Stimulated activated CD8-positive, alpha-beta memory T cell treated with anti-CD3 and anti-CD28 coated beads, Interleukin-7, amount 100 ng/mL, for 48 hours (primary cell): ENCODE results near the gene PCDHGA9.
"Not testable (repeated sequence)": the region's sequence is repeated elsewhere in the genome, so short reads cannot be mapped to it uniquely, and the experiment has no call there.

ENCODE experiments used
- DNase-seq, 2 donors: peaks; one replicate each; pipeline ENCODE4 v3.0.0-alpha.2; 2020; ENCODE audit warnings: low read depth in 1 of 2; ENCODE audit errors: extremely low read depth in 1 of 2

The PCDHGA9 gene

DNA sequence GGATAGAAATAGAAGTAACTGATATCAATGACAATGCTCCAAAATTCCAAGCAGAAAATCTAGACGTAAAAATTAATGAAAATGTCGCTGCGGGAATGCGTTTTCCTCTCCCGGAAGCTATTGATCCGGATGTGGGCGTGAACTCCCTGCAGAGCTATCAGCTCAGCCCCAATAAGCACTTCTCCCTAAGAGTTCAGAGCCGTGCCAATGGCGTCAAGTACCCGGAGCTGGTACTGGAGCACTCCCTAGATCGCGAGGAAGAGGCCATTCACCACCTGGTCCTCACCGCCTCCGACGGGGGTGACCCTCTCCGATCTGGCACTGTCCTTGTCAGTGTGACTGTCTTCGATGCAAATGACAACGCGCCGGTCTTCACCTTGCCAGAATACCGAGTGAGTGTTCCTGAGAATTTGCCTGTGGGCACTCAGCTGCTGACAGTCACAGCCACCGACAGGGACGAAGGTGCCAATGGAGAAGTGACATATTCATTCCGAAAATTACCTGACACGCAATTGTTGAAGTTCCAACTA, 11.0 kb downstream of the PCDHGA9 start:
- no peak for DNase-seq

DNA sequence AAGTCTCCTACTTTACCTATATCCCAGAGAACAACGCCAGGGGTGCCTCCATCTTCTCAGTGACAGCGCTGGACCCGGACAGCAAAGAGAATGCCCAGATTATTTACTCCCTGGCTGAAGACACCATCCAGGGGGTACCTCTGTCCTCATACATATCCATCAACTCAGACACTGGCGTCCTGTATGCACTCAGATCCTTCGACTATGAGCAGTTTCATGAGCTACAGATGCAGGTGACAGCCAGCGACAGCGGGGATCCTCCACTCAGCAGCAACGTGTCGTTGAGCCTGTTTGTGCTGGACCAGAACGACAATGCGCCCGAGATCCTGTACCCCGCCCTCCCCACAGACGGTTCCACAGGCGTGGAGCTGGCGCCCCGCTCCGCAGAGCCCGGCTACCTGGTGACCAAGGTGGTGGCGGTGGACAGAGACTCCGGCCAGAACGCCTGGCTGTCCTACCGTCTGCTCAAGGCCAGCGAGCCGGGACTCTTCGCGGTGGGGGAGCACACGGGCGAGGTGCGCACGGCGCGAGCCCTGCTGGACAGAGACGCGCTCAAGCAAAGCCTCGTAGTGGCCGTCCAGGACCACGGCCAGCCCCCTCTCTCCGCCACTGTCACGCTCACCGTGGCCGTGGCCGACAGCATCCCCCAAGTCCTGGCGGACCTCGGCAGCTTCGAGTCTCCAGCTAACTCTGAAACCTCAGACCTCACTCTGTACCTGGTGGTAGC, 12.1 kb downstream of the PCDHGA9 start:
- not testable (repeated sequence) for DNase-seq

DNA sequence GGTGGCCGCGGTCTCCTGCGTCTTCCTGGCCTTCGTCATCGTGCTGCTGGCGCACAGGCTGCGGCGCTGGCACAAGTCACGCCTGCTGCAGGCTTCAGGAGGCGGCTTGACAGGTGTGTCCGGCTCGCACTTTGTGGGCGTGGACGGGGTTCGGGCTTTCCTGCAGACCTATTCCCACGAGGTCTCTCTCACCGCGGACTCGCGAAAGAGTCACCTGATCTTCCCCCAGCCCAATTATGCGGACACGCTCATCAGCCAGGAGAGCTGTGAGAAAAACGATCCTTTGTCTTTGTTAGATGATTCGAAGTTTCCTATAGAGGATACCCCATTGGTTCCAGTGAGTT, 12.7 kb downstream of the PCDHGA9 start:
- DNase-seq, result not testable (repeated sequence)

DNA sequence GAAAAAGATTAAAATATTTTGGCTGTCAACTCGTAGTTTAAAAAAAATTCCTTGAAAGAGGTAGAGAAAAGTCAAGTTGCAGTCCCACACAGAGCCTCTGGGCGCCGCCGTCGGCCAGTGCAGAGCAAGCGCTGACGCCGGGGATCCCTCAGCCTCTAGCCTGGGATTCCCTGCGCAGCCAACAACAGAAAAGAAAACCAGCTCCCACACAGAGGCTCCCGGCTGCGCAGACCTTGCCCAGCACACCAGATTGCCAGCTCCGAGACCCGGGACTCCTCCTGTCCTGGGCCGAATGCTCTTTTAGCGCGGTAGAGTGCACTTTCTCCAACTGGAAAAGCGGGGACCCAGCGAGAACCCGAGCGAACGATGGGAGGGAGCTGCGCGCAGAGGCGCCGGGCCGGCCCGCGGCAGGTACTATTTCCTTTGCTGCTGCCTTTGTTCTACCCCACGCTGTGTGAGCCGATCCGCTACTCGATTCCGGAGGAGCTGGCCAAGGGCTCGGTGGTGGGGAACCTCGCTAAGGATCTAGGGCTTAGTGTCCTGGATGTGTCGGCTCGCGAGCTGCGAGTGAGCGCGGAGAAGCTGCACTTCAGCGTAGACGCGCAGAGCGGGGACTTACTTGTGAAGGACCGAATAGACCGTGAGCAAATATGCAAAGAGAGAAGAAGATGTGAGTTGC, 15.1 kb downstream of the PCDHGA9 start, which contains the start of gene PCDHGB7:
PCDHGB7 (plus strand) TSS at position 184 of the 679 bp plus-strand sequence; CDS start at position 367, 183 bp downstream.
- DNase-seq, result peak in 1 of 2 donors; percentile 34

DNA sequence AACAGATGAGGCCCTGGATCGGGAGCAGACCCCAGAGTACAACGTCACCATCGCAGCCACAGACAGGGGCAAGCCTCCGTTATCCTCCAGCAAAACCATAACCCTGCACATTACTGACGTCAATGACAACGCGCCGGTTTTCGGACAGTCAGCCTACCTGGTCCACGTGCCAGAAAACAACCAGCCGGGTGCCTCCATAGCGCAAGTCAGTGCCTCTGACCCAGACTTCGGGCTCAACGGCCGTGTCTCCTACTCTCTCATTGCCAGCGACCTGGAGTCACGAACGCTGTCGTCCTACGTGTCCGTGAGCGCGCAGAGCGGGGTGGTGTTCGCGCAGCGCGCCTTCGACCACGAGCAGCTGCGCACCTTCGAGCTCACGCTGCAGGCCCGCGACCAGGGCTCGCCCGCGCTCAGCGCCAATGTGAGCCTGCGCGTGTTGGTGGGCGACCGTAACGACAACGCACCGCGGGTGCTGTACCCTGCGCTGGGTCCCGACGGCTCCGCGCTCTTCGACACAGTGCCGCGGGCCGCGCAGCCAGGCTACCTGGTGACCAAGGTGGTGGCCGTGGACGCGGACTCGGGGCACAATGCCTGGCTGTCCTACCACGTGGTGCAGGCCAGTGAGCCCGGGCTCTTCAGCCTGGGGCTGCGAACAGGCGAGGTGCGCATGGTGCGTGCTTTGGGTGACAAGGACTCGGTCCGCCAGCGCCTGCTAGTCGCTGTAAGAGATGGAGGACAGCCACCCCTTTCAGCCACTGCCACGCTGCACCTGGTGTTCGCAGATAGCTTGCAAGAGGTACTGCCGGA, 16.7 kb downstream of the PCDHGA9 start:
- no peak for DNase-seq

DNA sequence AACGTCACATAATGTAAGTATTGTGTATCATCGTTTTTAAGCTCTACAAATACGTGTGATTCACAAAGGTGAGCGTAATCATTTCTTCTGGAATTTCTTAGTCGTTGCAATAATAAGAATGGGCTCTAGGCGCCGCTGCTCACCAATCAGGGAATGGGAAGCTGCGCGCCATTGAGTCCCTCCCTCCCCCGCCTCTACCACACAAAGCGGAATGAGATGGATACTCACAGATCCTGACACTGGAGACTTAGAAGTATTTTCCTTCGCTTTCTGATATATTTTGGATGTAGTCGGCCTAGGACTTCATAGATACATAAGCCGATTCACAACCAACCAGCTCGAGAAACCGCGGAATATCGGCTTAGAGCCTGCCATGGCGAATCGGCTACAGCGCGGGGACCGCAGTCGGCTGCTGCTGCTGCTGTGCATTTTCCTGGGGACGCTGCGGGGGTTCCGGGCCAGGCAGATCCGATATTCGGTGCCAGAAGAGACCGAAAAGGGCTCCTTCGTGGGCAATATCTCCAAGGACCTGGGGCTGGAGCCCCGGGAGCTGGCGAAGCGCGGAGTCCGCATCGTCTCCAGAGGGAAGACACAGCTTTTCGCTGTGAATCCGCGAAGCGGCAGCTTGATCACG, 18.4 kb downstream of the PCDHGA9 start, which contains the start of gene PCDHGA11:
PCDHGA11 (plus strand) TSS at position 197 of the 634 bp plus-strand sequence; CDS start at position 374, 177 bp downstream.
- peak in 1 of 2 donors; percentile 20 for DNase-seq

DNA sequence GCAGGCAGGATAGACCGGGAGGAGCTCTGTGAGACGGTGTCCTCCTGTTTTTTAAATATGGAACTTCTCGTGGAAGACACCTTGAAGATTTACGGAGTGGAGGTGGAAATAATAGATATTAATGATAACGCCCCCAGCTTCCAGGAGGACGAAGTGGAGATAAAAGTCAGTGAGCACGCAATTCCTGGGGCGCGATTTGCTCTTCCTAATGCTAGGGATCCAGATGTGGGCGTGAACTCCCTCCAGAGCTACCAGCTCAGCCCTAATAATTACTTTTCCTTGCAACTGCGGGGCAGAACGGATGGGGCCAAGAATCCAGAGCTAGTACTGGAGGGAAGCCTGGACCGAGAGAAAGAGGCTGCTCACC, 18.9 kb downstream of the PCDHGA9 start:
- DNase-seq, result no peak

DNA sequence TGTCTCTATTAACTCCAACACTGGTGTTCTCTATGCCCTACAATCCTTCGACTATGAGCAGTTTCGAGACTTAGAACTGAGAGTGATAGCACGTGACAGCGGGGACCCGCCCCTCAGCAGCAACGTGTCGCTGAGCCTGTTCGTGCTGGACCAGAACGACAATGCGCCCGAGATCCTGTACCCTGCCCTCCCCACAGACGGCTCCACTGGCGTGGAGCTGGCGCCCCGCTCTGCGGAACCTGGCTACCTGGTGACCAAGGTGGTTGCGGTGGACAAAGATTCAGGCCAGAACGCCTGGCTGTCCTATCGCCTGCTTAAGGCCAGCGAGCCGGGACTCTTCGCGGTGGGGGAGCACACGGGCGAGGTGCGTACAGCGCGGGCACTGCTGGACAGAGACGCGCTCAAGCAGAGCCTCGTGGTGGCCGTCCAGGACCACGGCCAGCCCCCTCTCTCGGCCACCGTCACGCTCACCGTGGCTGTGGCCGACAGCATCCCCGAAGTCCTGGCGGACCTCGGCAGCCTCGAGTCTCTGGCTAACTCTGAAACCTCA, 20.2 kb downstream of the PCDHGA9 start:
- DNase-seq, result no peak

DNA sequence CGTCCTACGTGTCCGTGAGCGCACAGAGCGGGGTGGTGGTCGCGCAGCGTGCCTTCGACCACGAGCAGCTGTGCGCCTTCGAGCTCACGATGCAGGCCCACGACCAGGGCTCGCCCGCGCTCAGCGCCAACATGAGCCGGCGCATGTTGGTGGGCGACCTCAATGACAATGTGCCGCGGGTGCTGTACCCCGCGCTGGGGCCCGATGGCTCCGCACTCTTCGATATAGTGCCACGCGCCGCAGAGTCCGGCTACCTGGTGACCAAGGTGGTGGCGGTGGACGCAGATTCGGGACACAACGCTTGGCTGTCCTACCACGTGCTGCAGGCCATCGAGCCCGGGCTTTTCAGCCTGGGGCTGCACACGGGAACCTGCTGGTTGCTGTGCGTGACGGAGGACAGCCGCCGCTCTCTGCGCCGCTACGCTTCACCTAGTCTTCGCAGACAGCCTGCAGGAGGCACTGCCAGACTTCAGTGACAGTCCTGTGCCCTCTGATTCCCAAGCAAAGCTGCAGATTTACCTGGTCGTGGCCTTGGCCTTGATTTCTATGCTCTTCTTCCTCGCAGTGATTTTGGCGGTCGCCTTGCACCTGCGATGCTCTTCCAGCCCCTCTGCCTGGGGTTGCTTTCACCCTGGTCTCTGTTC, 25.3 kb downstream of the PCDHGA9 start:
- no peak for DNase-seq

DNA sequence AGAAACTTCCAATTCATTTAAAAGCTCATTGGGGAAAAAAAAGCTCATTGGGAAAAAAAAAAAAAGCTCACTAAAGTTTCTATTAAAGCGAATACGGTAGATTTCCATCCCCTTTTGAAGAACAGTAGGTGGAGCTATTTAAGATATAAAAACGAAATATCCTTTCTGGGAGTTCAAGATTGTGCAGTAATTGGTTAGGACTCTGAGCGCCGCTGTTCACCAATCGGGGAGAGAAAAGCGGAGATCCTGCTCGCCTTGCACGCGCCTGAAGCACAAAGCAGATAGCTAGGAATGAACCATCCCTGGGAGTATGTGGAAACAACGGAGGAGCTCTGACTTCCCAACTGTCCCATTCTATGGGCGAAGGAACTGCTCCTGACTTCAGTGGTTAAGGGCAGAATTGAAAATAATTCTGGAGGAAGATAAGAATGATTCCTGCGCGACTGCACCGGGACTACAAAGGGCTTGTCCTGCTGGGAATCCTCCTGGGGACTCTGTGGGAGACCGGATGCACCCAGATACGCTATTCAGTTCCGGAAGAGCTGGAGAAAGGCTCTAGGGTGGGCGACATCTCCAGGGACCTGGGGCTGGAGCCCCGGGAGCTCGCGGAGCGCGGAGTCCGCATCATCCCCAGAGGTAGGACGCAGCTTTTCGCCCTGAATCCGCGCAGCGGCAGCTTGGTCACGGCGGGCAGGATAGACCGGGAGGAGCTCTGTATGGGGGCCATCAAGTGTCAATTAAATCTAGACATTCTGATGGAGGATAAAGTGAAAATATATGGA, 27.9 kb downstream of the PCDHGA9 start, which contains the start of gene PCDHGA12:
PCDHGA12 (plus strand) TSS at position 176 of the 782 bp plus-strand sequence; CDS start at position 429, 253 bp downstream.
- no peak for DNase-seq

DNA sequence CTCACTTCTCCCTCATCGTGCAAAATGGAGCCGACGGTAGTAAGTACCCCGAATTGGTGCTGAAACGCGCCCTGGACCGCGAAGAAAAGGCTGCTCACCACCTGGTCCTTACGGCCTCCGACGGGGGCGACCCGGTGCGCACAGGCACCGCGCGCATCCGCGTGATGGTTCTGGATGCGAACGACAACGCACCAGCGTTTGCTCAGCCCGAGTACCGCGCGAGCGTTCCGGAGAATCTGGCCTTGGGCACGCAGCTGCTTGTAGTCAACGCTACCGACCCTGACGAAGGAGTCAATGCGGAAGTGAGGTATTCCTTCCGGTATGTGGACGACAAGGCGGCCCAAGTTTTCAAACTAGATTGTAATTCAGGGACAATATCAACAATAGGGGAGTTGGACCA, 28.7 kb downstream of the PCDHGA9 start:
- no peak for DNase-seq

DNA sequence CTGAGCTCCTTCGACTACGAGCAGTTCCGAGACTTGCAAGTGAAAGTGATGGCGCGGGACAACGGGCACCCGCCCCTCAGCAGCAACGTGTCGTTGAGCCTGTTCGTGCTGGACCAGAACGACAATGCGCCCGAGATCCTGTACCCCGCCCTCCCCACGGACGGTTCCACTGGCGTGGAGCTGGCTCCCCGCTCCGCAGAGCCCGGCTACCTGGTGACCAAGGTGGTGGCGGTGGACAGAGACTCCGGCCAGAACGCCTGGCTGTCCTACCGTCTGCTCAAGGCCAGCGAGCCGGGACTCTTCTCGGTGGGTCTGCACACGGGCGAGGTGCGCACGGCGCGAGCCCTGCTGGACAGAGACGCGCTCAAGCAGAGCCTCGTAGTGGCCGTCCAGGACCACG, 29.7 kb downstream of the PCDHGA9 start:
- DNase-seq, result not testable (repeated sequence)

DNA sequence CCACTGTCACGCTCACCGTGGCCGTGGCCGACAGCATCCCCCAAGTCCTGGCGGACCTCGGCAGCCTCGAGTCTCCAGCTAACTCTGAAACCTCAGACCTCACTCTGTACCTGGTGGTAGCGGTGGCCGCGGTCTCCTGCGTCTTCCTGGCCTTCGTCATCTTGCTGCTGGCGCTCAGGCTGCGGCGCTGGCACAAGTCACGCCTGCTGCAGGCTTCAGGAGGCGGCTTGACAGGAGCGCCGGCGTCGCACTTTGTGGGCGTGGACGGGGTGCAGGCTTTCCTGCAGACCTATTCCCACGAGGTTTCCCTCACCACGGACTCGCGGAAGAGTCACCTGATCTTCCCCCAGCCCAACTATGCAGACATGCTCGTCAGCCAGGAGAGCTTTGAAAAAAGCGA, 30.1 kb downstream of the PCDHGA9 start:
- DNase-seq, result not testable (repeated sequence)

DNA sequence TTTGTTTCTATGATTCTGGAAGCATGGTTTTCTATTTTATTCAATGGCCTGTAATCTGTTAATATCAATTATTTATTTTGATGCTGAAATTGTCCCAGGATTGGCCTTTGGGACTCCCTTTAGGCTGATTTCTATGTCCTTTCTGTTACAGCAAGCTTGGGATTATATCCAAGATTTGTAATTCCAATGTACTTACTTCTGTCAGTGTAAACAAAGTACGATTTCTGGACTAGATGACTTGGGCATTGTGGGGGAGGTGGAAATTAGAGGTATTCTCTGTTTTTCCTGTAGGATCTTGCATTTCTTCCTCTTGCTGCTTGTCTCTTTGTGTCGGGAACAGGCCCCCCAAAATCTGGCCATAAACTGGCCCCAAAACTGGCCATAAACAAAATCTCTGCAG, 31.4 kb downstream of the PCDHGA9 start:
- no peak for DNase-seq

DNA sequence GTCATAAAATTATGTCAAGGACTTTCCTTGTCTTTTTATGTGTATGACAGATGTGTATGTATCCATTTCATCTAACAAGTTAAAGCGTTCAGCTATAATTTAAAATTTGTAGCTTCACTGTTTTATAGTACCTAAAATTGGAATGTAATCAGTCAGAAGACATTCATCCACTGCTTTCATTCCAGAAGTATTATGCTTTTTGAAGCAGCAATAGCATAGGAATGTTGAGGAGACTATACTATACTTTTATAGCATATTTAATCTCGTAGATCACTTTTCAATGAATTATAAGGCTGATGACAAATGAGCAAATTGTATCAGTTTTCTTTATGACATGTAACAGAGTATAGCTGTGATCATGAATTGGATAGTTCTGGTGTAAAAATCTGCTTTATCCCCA, 34.6 kb downstream of the PCDHGA9 start:
- DNase-seq, result no peak

DNA sequence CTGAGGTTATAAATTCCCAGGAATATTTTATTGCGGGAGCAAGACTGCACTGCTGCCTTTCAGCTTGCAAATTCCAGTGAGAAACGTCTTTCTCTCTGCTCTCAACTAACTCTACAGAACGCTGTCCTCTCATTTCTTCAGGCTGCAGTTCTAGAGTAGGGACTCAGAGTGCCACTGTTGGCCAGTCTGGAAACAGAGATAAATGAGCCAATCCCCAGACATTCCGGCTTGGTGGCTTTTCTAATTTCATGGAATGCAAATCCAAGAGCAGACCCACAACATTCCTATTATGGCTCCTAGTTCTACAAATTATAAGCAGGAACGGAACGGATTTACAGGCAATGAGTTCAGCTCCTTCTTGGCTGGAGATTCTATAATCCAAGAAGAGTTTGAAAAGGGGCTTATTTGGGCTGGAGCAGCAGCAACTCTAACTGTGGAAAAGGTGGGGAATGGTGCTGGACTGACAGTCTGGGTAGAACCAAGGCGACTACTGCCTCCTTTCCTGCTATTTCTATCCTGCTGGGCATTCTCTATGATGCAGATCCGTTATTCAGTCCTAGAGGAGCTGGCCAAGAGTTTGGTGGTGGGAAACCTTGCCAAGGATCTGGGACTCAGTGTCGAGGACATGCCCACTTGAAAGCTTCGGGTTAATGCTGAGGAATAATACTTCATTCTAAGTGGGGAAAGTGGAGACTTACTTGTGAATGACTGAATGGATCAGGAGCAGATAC, 37.0 kb downstream of the PCDHGA9 start:
- DNase-seq, result no peak

DNA sequence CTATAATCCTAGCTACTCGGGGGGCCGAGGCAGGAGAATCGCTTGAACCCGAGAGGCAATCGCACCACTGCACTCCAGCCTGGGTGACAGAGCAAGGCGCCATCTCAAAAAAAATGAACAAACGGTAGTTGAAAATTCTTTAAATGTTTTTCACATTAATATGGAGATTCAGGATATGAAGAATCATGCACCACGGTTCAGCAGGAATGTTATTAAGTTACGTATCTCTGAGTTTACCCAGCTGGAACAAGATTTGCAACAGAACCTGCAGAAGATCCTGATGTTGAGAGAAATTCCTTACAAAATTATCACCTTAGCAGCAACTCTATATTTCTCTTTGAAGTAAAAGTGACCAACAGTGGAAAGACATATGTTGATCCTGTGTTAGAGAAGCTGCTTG, 37.8 kb downstream of the PCDHGA9 start:
- no peak for DNase-seq

DNA sequence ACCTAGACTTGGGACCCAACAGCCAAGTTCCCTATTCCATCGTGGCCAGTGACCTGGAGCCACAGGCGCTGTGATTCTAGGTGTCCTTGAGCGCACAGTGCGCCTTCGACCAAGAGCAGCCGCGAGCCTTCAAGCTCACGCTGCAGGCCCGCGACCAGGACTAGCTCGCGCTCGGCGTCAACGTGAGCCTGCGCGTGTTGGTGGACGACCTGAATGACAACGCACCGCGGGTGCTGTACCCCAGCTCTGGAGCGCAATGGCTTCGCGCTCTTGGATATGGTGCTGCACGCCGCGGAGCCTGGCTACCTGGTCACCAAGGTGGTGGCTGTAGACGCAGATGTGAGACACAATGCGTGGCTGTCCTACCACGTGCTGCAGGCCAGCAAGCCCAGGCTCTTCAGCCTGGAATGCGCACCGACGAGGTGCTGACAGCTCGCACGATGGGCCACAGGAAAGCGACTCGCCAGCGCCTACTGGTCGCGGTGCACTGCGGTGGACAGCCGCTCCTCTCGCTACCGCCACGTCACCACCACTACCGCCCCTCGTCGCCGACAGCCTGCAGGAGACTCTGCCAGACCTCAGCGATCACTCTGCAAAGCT, 39.1 kb downstream of the PCDHGA9 start:
- DNase-seq, result no peak
